Prostate gland (tissue), 2 donors: ENCODE measurements around the gene GRAMD2A.

ENCODE experiments used
- CTCF ChIP-seq, 4 experiments: fragments of 200-600 bp in 2 of 4; fragments of 450-650 bp in 2 of 4; sonication (generic) in 2 of 4; IDR thresholded peaks; 1 replicate in 3 of 4; 2 replicates in 1 of 4; pipeline ENCODE4 v1.5.1; 2016 to 2019; ENCODE audit warnings: antibody characterized with exemption in 4 of 4, mild to moderate bottlenecking in 2 of 4, moderate library complexity in 2 of 4
- POLR2AphosphoS5 ChIP-seq: sonication (generic); formaldehyde crosslinking; IDR thresholded peaks from one replicate; pipeline ENCODE4 v1.6.1; 2017; ENCODE audit warnings: antibody characterized with exemption

GRCh38 chr15:72217216-72217615 is 19.6 kb upstream of the GRAMD2A start:
- no peak for TF ChIP-seq CTCF (IDR thresholded peaks at IDR 0.05)
- TF ChIP-seq POLR2AphosphoS5 = no peak
